ENCODE data around the gene SLC11A2. TPM values are rescaled to one million over a fixed set of nuclear protein-coding genes. Genes with fewer than 3 reads are reported as not detected.

Gene SLC11A2
- total and polyA plus RNA-seq, 9 of the 15 experiments (the other 6 are each of a cell fraction or from before 2014, with no cell fraction given) = 21.1 to 54.0 (median 32.9) TPM

DNA sequence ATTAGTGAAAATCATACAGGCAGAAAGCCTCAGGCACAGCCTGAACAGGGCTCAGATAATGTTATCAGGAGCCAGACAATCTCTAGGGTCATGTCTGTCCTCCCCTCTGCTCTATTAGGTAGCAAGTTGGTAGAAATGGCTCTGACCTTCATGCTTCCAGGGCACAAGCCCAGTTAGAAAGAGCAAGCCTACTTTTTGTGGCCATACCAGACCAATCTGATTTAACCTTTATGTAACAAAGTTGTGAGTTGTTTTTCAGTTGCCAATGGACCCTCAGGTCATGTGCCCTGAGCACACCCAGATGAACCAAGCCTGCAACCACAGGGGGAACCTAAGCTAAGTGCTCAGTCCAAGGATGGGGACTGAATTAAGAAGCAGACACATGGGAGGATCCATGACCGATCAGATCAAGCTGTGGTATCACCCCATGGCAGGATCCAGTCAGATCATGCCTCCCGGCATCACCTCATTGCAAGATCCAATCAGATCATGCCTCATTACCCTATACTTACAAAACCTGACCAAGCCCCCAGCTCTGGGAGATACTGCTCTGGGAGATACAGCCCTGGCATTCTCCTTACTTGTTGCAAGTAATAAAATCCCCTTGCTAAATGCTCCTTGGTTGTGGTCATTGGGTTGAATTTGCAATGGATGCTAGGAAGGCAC, 92.6 kb downstream of the SLC11A2 start (continued):
- TF ChIP-seq, protein P1, sequence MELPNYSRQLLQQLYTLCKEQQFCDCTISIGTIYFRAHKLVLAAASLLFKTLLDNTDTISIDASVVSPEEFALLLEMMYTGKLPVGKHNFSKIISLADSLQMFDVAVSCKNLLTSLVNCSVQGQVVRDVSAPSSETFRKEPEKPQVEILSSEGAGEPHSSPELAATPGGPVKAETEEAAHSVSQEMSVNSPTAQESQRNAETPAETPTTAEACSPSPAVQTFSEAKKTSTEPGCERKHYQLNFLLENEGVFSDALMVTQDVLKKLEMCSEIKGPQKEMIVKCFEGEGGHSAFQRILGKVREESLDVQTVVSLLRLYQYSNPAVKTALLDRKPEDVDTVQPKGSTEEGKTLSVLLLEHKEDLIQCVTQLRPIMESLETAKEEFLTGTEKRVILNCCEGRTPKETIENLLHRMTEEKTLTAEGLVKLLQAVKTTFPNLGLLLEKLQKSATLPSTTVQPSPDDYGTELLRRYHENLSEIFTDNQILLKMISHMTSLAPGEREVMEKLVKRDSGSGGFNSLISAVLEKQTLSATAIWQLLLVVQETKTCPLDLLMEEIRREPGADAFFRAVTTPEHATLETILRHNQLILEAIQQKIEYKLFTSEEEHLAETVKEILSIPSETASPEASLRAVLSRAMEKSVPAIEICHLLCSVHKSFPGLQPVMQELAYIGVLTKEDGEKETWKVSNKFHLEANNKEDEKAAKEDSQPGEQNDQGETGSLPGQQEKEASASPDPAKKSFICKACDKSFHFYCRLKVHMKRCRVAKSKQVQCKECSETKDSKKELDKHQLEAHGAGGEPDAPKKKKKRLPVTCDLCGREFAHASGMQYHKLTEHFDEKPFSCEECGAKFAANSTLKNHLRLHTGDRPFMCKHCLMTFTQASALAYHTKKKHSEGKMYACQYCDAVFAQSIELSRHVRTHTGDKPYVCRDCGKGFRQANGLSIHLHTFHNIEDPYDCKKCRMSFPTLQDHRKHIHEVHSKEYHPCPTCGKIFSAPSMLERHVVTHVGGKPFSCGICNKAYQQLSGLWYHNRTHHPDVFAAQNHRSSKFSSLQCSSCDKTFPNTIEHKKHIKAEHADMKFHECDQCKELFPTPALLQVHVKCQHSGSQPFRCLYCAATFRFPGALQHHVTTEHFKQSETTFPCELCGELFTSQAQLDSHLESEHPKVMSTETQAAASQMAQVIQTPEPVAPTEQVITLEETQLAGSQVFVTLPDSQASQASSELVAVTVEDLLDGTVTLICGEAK (IDR thresholded peaks at IDR 0.05) = peak; percentile 56; the same call in 1 of the 2 replicates
- TF ChIP-seq, protein P1 (CRISPR knock-in tag; IDR thresholded peaks at IDR 0.05) = no peak
- TF ChIP-seq ZNF766 (CRISPR knock-in tag; conservative IDR thresholded peaks at IDR 0.05) = peak; percentile 84
- TF ChIP-seq SMARCC2 (IDR thresholded peaks at IDR 0.05; ENCODE audit: low read depth) = 0 out of 2 replicates have a peak, but pooled peaks have one; percentile 27
- TF ChIP-seq KDM1A (IDR thresholded peaks at IDR 0.05) = peak; percentile 27 to 52; a peak in 2 of 4 replicates
- TF ChIP-seq DACH1 (IDR thresholded peaks at IDR 0.05; ENCODE audit: partially characterized antibody) = no peak
- TF ChIP-seq JUND (IDR thresholded peaks at IDR 0.05; ENCODE audit: borderline replicate concordance, low read depth, low read length) = no peak
- peak; percentile 17; the same call in 1 of the 3 replicates for TF ChIP-seq JUND (tag; IDR thresholded peaks at IDR 0.05; ENCODE audit: borderline replicate concordance, low read depth, low read length)
- peak; percentile 56; the same call in 1 of the 2 replicates for TF ChIP-seq SOX6 (IDR thresholded peaks at IDR 0.05)
- TF ChIP-seq, protein P2, sequence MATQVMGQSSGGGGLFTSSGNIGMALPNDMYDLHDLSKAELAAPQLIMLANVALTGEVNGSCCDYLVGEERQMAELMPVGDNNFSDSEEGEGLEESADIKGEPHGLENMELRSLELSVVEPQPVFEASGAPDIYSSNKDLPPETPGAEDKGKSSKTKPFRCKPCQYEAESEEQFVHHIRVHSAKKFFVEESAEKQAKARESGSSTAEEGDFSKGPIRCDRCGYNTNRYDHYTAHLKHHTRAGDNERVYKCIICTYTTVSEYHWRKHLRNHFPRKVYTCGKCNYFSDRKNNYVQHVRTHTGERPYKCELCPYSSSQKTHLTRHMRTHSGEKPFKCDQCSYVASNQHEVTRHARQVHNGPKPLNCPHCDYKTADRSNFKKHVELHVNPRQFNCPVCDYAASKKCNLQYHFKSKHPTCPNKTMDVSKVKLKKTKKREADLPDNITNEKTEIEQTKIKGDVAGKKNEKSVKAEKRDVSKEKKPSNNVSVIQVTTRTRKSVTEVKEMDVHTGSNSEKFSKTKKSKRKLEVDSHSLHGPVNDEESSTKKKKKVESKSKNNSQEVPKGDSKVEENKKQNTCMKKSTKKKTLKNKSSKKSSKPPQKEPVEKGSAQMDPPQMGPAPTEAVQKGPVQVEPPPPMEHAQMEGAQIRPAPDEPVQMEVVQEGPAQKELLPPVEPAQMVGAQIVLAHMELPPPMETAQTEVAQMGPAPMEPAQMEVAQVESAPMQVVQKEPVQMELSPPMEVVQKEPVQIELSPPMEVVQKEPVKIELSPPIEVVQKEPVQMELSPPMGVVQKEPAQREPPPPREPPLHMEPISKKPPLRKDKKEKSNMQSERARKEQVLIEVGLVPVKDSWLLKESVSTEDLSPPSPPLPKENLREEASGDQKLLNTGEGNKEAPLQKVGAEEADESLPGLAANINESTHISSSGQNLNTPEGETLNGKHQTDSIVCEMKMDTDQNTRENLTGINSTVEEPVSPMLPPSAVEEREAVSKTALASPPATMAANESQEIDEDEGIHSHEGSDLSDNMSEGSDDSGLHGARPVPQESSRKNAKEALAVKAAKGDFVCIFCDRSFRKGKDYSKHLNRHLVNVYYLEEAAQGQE (IDR thresholded peaks at IDR 0.05; ENCODE audit: borderline replicate concordance) = no peak
- TF ChIP-seq, protein P2 (CRISPR knock-in tag; IDR thresholded peaks at IDR 0.05; ENCODE audit: low read depth) = no peak
- no peak for TF ChIP-seq MCM7 (IDR thresholded peaks at IDR 0.05)
